NCI-H1092 (cell line): ENCODE measurements around the gene PRIMPOL.
"Not testable (repeated sequence)": the region's sequence is repeated elsewhere in the genome, so short reads cannot be mapped to it uniquely, and the experiment has no call there.

Source experiments
- DNase-seq: peaks from one replicate; lab custom pipeline; 2025; lab: John Stamatoyannopoulos, UW

The PRIMPOL gene

GRCh38 chr4:184636897-184637296 lies 12.6 kb upstream of the PRIMPOL start:
- DNase-seq, result no peak

GRCh38 chr4:184641022-184641421 lies 8.5 kb upstream of the PRIMPOL start:
- no peak for DNase-seq

DNA sequence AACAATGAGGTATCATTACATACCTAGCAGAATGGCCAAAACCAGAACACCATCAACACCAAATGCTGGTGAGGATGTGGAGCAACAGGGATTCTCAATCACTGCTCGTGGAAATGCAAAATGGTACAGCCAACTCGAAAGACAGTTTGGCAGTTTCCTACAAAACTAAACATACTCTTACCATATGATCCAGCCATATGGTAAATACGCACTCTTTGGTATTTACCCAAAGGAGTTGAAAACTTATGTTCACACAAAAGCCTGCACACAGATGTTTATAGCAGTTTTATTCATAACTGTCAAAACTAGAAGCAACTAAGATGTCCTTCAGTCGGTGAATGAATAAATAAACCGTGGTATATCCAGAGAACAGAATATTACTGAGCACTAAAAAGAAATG lies 8.1 kb upstream of the PRIMPOL start:
- no peak for DNase-seq

DNA sequence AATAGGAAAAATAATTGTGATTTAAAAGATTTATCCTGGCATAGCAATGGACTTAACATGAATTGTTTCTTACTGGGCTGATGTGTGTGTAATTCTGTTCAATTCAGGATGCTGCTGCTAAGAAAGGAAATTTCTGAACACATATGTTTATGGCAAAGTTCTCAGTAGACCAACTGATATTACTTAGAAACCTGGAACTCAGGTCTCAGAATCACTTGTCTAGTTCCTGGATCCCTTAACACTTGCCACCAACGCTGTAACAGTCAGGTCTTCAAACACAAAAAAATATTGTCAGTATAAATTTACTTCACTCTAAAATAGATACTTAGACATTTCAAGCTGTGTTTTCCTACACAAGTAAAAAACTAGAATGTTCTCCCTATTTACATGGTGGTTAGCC lies 5.8 kb upstream of the PRIMPOL start:
- no peak for DNase-seq

DNA sequence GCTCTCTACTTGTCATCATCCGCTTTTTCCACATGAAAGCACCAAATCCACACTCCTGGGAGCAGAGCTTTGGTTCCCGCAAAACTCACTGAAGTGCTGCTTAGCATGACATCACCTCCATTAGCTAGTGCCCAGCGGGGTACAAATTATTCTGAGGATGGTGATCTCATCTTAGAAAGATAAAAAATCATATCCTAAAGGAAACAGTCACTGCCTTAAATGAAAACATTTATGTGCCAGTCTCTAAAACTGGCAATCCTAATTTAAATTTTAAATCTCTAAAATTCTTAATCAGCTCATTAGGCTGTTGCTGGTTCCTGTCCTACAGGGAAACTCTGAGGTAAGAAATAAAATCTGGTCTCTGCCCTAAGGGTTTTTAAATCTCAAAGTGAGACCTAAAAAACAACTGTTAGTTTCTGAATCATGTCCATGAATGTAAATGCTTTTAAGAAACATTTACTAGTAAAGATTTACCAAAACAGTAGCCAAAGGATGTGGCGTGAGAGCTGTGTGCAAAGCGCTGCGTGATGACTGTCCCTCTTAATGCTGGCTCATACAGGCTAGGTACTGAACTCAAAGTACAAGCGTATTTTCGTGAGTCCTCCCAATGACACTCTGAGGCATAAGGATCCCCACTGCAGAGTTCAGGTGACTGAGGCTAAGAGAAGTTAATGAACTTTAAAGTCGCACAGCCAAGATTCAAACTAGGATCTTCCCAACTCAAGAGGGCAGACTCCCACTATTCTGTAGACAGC lies 4.8 kb upstream of the PRIMPOL start:
- no peak for DNase-seq

GRCh38 chr4:184645904-184646610 lies 3.5 kb upstream of the PRIMPOL start:
- DNase-seq, result no peak

DNA sequence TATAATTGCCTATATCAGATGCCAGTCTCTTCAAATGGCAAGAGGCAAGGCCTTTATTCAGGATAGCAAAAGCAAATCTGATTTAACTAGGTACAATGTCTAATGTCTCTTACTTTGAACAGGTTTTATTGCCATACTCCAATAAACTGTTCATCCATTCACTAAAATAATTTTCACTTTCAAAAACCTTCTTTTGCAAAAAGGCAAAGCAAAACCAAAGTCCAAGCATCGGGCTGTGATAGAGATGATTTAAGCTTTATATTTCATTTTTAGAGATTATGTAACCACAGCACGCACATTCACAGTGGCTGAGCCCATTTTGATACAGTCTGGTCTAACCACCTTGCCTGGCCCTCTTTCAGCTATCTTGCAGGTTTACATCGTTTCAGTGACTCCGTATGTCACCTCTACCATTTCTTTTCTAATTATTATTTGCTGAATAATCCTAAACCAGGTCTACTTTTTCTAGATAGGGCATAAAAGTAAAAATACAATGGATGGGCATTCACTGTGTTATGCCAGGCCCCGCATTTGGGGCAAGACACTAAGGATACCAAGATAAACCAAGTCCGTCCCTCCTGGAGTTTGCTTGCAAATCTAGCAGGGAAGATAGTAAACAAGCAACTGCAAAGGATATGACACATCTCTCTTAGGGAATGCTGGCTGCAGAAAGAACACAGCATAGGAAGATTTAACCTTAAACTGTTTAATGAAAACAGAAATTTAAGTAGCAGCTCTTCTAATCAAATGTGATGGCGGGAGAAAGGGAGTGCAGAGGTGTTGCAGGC lies 2.1 kb upstream of the PRIMPOL start:
- DNase-seq, result no peak

DNA sequence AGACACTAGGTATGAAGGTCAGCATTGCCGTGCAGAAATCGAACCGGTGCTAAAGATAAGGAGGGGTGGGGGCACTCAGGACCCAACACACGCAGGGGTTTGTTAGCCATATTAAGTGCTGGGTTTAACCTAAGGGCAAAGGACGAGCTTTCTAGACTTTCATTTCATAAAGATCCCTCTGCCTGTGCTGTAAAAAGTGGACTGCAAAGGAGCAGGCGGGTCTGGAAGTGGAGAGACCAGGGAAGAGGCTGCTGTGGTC lies 1.6 kb upstream of the PRIMPOL start:
- DNase-seq, result no peak

- DNase-seq, result peak; percentile 13
Measured at GRCh38 chr4:184648313-184649025, 1.1 kb upstream of the PRIMPOL start.

DNA sequence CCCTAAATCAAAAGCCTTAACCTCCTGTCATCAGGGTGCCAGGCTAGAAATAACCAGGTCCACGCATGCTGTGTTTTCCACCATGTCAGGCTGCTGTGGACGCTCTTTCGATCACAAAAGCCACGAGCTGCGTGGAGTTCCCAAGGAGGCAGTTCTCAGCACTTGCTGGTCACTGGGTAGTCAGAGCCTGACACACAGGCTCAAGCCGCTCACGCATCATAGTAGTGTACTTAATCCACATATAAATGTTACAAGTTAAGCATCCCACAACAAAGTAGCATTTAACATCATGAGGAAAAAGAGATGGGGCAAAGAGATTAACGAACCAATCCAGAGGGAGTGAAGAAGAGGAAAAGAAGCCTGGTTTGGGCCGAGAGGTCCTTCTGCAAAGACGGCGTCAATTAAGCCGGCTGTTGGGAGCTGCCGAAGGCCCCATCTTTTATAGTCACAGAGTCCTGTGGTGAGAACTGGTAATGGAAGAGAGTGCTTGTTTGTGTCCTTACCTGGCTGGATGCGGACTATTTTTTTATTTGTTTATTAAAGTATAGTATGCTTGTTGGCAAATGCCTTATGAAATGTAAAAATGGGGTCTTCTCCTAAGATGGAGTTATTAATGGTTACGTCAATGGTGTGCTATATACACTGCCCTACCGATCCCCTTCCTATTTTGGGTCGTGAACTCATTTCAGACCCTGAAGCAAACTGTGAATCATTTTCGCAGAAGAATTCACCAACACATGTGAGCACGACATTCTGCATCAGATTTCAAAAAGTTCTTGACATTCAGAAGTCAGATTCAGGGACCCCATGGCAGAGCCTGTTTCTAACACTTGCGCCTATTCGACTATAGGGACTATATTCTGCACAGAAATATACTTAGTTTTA lies 675 bp downstream of the PRIMPOL start:
- DNase-seq, result peak; percentile 45

- no peak for DNase-seq
Measured at GRCh38 chr4:184651899-184652298, 2.4 kb downstream of the PRIMPOL start.

DNA sequence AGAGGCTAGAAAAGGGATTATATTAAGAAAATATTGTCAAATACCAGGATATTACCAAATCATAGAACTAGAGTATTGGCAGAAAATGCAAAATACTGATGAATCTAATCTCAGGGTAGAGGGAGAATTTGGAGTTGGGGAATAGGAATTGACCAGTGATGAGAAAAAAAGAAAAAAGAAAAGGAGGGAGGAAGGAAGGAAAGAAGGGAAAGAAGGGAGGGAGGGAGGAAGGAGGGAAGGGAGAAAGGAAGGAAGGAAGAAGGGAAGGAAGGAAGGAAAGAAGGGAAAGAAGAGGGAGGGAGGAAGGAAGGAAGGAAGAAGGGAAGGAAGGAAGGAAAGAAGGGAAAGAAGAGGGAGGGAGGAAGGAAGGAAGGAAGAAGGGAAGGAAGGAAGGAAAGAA lies 3.1 kb downstream of the PRIMPOL start:
- DNase-seq, result not testable (repeated sequence)

DNA sequence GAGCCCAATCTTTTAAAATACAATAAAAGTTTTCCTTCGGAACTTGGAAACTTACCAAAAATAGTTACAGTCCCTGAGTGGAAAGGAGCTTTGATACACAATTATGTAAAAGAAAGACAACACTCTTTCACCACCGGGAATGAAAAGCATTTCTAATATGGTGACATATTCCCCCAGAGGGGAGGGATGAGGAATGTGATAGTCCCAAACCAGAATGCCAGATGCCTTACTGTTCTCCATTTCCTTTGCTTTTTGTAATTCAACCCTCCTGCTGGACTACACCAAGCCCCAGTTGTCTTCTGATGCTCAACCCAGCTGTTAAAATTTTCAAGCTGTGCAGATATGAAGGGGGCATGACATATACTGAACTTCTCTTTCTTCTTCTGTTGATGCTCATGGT lies 4.1 kb downstream of the PRIMPOL start:
- DNase-seq, result no peak

DNA sequence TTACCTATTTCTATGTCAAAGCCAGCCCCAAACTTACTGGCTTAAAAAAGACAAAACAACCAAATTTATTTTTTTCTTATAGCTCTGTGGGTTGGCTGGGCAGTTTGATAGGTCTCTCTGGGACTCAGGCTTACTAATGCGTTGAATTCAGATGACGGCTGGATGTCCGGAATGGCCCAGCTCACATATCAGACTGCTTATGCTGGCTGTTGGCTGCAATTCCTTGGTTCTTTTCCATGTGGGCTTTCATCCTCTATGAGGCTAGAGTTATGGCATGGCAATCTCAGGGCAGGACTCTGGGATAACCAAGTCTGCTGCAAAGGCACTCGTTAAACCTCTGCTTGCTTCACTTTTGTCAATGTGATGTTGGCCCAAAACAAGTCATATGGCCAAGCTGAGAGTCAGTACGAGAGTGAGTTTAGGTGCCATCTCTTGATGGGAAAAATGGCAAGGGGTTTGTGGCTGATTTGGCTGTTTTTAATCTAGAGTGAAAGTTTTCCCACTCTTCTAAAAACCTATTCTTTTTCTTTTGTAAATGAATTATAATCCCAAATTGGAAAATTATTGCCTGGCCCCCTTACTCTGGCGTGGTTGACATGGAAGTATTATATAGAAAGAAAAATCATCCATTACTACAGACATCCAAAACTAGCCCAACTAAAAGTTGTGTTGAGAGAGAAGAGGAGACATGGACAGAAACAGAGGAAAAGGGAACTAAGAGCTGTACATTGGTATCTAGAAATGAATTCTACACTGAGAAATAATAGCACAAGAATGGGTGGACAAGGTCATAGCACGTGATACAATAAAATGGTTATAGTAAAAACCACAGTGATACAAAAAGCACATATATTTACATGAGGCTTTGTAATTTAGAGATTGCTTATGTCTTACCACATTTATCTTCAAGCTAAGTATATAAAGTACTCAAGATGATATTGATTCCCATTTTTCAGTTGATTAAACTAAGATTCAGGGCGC lies 6.6 kb downstream of the PRIMPOL start:
- no peak for DNase-seq

DNA sequence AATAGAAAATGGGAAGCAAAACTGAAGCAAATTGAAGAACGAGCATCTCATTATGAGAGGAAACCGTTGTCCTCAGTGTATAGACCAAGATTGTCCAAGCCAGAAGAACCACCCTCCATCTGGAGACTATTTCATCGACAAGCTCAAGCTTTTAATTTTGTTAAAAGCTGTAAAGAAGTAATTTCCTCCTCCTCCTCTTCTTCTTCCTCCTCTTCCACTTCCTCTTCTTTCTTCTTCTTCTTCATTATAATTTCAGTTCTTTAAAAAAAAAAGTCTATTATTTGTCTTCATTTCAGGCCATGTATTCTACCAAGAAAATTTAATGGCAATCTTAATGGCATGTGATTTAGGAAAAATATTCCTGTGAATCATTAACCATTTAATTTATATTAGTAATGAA lies 7.6 kb downstream of the PRIMPOL start:
- DNase-seq, result no peak

DNA sequence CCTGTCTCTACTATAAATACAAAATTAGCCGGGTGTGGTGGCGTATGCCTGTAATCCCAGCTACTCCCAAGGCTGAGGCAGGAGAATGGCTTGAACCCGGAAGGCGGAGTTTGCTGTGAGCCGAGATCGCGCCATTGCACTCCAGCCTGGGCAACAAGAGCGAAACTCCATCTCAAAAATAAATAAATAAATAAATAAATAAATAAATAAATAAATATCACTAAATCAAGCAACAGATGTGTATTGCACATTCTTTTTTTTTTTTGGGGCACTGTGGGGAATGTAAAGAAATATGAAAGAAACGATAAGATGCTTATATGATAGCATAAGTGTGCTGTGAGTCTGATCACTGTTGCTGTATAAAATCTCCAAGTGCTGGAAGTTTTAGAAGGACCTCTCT lies 8.3 kb downstream of the PRIMPOL start:
- DNase-seq, result not testable (repeated sequence)

- no peak for DNase-seq
Measured at GRCh38 chr4:184660978-184661377, 11.4 kb downstream of the PRIMPOL start.

GRCh38 chr4:184662236-184662635 lies 12.7 kb downstream of the PRIMPOL start:
- DNase-seq, result no peak

- no peak for DNase-seq
Measured at GRCh38 chr4:184664445-184665210, 15.1 kb downstream of the PRIMPOL start.

GRCh38 chr4:184666670-184667069 lies 17.1 kb downstream of the PRIMPOL start:
- no peak for DNase-seq
